GM12878 (cell line): ENCODE data around the gene MYD88. TPM values are rescaled to one million over a fixed set of nuclear protein-coding genes. Genes with fewer than 3 reads are reported as not detected.

ENCODE experiments used
- ATAC-seq: fragments of 200-7000 bp; cut with Tn5 transposase; 3 replicates; pipeline ENCODE4 v1.9.1; 2020; ENCODE audit warnings: mild to moderate bottlenecking, moderate library complexity
- BruUV-seq: library from RNA; stranded (reverse); fragments of 400-500 nt; replicated peaks from 2 replicates; lab custom pipeline; 2021; lab: Mats Ljungman, UMichigan
- CTCF ChIA-PET: fragments of 300-600 bp; sonication (Branson Sonifier 250); formaldehyde crosslinking; extraction: SDS; loops from one replicate; lab custom pipeline; 2021; ENCODE audit warnings: inconsistent platforms; lab: Yijun Ruan, JAX
- POLR2A ChIA-PET: fragments of 350-600 bp; formaldehyde crosslinking; extraction: SDS; loops from one replicate; lab custom pipeline; 2021; ENCODE audit warnings: inconsistent platforms; lab: Charles Lee
- RAD21 ChIA-PET: fragments of 300-600 bp; sonication (Branson Sonifier 250); formaldehyde crosslinking; loops from one replicate; lab custom pipeline; 2023; ENCODE audit warnings: antibody characterized with exemption; ENCODE audit not compliant: unreplicated experiment; lab: Charles Lee
- SMC1A ChIA-PET: fragments of 300-600 bp; sonication (Branson Sonifier 250); formaldehyde crosslinking; loops from one replicate; lab custom pipeline; 2023; ENCODE audit not compliant: unreplicated experiment, uncharacterized antibody; lab: Charles Lee
- DNase-seq: peaks from one replicate; pipeline ENCODE4 v3.0.0-alpha.2; 2011; ENCODE audit warnings: low read depth, low spot score
- FAIRE-seq: peaks from 3 replicates; lab custom pipeline; 2011; peaks lifted over from hg19 to GRCh38; lab: Jason Lieb, UNC
- H2AFZ ChIP-seq: 2 replicates; pipeline ENCODE4 v1.6.0; 2011; ENCODE audit warnings: low read depth, low read length, control low read depth; ENCODE audit not compliant: control insufficient read depth
- H3K27ac ChIP-seq: 2 replicates; pipeline ENCODE4 v1.5.1; 2011; ENCODE audit warnings: control low read depth; ENCODE audit not compliant: control insufficient read depth, insufficient read depth
- H3K27me3 ChIP-seq, 2 experiments: replicated peaks in 1 of 2; 2 replicates each; pipeline versions ENCODE4 v1.6.0 to v1.6.1; 2011; ENCODE audit warnings: low read length in 1 of 2; ENCODE audit not compliant: control insufficient read depth in 2 of 2, insufficient read depth in 2 of 2
- H3K36me3 ChIP-seq, 2 experiments: 2 replicates each; pipeline ENCODE4 v1.5.1; 2011; ENCODE audit warnings: low read length in 1 of 2; ENCODE audit not compliant: control insufficient read depth in 2 of 2, insufficient read depth in 2 of 2
- H3K4me1 ChIP-seq: 2 replicates; pipeline ENCODE4 v1.6.1; 2011; ENCODE audit warnings: mild to moderate bottlenecking, low read length, moderate library complexity, mixed read lengths; ENCODE audit not compliant: control insufficient read depth, insufficient read depth
- H3K4me2 ChIP-seq: 2 replicates; pipeline ENCODE4 v1.6.0; 2011; ENCODE audit warnings: control low read depth; ENCODE audit not compliant: control insufficient read depth, insufficient read depth
- H3K4me3 ChIP-seq: fragments of 200-600 bp; sonication (generic); 2 replicates; pipeline ENCODE4 v1.5.1; 2016
- H3K79me2 ChIP-seq: 2 replicates; pipeline ENCODE4 v1.6.0; 2011; ENCODE audit warnings: low read length; ENCODE audit not compliant: control insufficient read depth, insufficient read depth
- H3K9ac ChIP-seq: 2 replicates; pipeline ENCODE4 v1.8.0; 2011; ENCODE audit warnings: low read length, control low read depth, mixed read lengths; ENCODE audit not compliant: control insufficient read depth, insufficient read depth
- H3K9me3 ChIP-seq: replicated peaks from 3 replicates; pipeline ENCODE4 v1.5.1; 2011; ENCODE audit warnings: mild to moderate bottlenecking, low read length; ENCODE audit not compliant: control insufficient read depth, insufficient read depth
- H4K20me1 ChIP-seq: 2 replicates; pipeline ENCODE4 v1.6.0; 2011; ENCODE audit not compliant: control insufficient read depth, insufficient read depth
- BHLHE40 ChIP-seq, 2 experiments: fragments of 450-650 bp in 1 of 2; IDR thresholded peaks; 2 replicates each; pipeline ENCODE4 v1.6.1; 2011 to 2017; ENCODE audit warnings: low read depth in 2 of 2, borderline replicate concordance in 1 of 2, improper control_type of control experiment in 1 of 2, low read length in 1 of 2, mild to moderate bottlenecking in 1 of 2
- CHD2 ChIP-seq: IDR thresholded peaks from 2 replicates; pipeline ENCODE4 v1.6.1; 2011; ENCODE audit warnings: low read depth, low read length, improper control_type of control experiment, borderline replicate concordance
- FOS ChIP-seq: IDR thresholded peaks from 3 replicates; pipeline ENCODE4 v1.6.1; 2011; ENCODE audit warnings: borderline replicate concordance; ENCODE audit not compliant: insufficient read length; ENCODE audit errors: extremely low read depth
- POU2F2 ChIP-seq: IDR thresholded peaks from 3 replicates; pipeline ENCODE4 v1.6.1; 2011; ENCODE audit warnings: low read depth, mild to moderate bottlenecking, low read length, borderline replicate concordance
- WGBS: methylation state at CpG from one replicate; pipeline ENCODE4 v1.1.6; 2016; ENCODE audit warnings: low lambda C conversion rate; ENCODE audit not compliant: insufficient replicate concordance, insufficient coverage; ENCODE audit errors: missing lambda C conversion rate; 5-methylcytosine and 5-hydroxymethylcytosine counted together
- in situ Hi-C: fragments of 300-500 bp; cut with MboI; formaldehyde crosslinking; loops from 9 replicates; pipeline ENCODE4 v1.14.3; 2018; ENCODE audit warnings: mixed read lengths
- intact Hi-C: fragments of 100-400 bp; cut with micrococcal nuclease; formaldehyde crosslinking; loops from one replicate; pipeline ENCODE4 v1.14.2; 2022; ENCODE audit not compliant: unreplicated experiment
- polyA plus RNA-seq, 11 experiments: library from polyadenylated mRNA; depleted of rRNA in 4 of 11; unstranded in 6 of 11; stranded (reverse) in 5 of 11; fragments of >200 nt; fragmentation: Nextera tagmentation in 4 of 11; fragmentation: Illumina TruSeq in 1 of 11; extraction: Ambion mirVana in 4 of 11; extraction: Trizol in 1 of 11; gene quantifications; 1 replicate in 1 of 11; 2 replicates in 10 of 11; pipeline versions ENCODE4 v1.2.1 to v1.2.3, GENCODE V29; 2011 to 2016; ENCODE audit warnings: inconsistent platforms in 2 of 11, missing spikeins in 2 of 11, low read depth in 1 of 11
- total RNA-seq, 4 experiments: library from RNA; depleted of rRNA in 3 of 4; stranded (reverse); fragments of >200 nt in 3 of 4; fragmentation: Illumina TruSeq in 1 of 4; extraction: Trizol in 1 of 4; gene quantifications; 2 replicates each; pipeline versions ENCODE4 v1.2.1 to v1.2.3, GENCODE V29; 2013 to 2021
- TF ChIP-seq, protein P1 (sequence below): fragments of 450-650 bp; conservative IDR thresholded peaks from 2 replicates; pipeline ENCODE4 v1.6.1; 2017; ENCODE audit warnings: mild to moderate bottlenecking, moderate library complexity
- TF ChIP-seq, protein P2 (sequence below): IDR thresholded peaks from 2 replicates; pipeline ENCODE4 v1.6.1; 2011; ENCODE audit warnings: low read depth, low read length, improper control_type of control experiment, borderline replicate concordance
- TF ChIP-seq, protein P3 (sequence below): fragments of 450-650 bp; IDR thresholded peaks from 2 replicates; pipeline ENCODE4 v1.6.1; 2016; ENCODE audit warnings: mild to moderate bottlenecking

The MYD88 gene
- total and polyA plus RNA-seq, 10 of the 15 experiments (the other 5 are each of a cell fraction or from before 2014, with no cell fraction given): 5.5 to 84.8 (median 67.5) TPM

DNA sequence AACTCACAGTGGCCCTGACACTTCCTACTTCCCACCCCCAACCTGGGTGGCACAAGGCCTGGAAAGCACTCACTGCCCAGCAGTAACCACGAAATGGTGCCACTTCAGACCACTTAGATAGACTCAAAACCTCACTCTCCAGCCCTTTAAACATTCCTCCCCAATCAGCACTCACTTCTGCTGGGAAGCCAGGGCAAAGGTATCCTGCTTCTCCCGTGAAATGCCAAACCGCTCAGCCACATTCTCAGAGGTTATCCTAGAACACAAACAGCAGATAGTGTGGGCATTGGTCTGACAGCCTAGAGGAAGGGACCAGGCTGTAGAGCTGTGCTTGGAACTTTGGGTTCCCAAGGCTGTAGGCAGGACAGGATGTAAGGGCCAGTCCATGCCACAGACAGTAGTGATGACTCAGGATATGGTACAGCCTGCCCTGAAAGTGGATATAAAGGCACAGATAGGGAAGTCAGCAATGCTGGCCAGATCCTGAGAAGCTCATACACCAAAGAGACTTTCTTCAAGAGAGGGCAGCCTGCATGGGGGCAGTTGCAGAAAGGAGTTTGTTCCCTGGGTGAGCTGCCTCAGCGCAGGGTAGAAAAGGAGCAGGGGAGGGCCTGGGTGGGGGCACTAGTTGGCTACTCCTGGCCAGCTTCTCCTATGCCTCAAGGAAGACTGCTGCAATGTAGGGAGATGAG, 10.7 kb upstream of the MYD88 start:
- Histone ChIP-seq H3K27me3 (no peaks in the 10 kb centered on the region), H2AFZ (no peak overlapping the region), H3K36me3 (peaks cover 28 to 52% of the 10 kb centered on the region in 2 experiments), H3K9ac (no peak overlapping the region), H3K79me2 (peaks cover under 1% of the 10 kb centered on the region), H4K20me1 (peaks cover 5% of the 10 kb centered on the region), H3K9me3 (no peaks in the 10 kb centered on the region), H3K27ac (no peak overlapping the region), H3K4me1 (peaks cover 15% of the 10 kb centered on the region), H3K4me3 (no peak overlapping the region), H3K4me2 (no peak overlapping the region)
- POLR2A ChIA-PET: no interaction called here
- CTCF ChIA-PET: interaction anchor here (1.0 to 1.6 kb wide), 2 partner anchors 10 to 42 kb away, joined by 4 to 7 read pairs; no protein-coding TSS in a partner anchor
- WGBS: 100% methylated on average over 4 of the region's 4 CpGs
- no TSS peak for BruUV-seq
- FAIRE-seq (no peak), DNase-seq (no peak), ATAC-seq (no peak)
- SMC1A ChIA-PET: interaction anchor here (1.4 kb wide), 1 partner anchor 9 kb away, joined by 6 read pairs; no protein-coding TSS in a partner anchor
- in situ Hi-C loops (no loop called here), intact Hi-C loops (no loop called here)
- RAD21 ChIA-PET: interaction anchor here (1.1 kb wide), 1 partner anchor 119 kb away, joined by 3 read pairs; no protein-coding TSS in a partner anchor
- TF ChIP-seq CHD2 (no peak), BHLHE40 (IDR thresholded peaks at IDR 0.05; ENCODE audit: borderline replicate concordance in 1 of 2, low read depth in 2 of 2, low read length in 1 of 2) (no peak), POU2F2 (no peak), FOS (no peak)
- TF ChIP-seq, protein P1, sequence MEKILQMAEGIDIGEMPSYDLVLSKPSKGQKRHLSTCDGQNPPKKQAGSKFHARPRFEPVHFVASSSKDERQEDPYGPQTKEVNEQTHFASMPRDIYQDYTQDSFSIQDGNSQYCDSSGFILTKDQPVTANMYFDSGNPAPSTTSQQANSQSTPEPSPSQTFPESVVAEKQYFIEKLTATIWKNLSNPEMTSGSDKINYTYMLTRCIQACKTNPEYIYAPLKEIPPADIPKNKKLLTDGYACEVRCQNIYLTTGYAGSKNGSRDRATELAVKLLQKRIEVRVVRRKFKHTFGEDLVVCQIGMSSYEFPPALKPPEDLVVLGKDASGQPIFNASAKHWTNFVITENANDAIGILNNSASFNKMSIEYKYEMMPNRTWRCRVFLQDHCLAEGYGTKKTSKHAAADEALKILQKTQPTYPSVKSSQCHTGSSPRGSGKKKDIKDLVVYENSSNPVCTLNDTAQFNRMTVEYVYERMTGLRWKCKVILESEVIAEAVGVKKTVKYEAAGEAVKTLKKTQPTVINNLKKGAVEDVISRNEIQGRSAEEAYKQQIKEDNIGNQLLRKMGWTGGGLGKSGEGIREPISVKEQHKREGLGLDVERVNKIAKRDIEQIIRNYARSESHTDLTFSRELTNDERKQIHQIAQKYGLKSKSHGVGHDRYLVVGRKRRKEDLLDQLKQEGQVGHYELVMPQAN: no peak
- TF ChIP-seq, protein P2, sequence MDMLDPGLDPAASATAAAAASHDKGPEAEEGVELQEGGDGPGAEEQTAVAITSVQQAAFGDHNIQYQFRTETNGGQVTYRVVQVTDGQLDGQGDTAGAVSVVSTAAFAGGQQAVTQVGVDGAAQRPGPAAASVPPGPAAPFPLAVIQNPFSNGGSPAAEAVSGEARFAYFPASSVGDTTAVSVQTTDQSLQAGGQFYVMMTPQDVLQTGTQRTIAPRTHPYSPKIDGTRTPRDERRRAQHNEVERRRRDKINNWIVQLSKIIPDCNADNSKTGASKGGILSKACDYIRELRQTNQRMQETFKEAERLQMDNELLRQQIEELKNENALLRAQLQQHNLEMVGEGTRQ: no peak
- TF ChIP-seq, protein P3, sequence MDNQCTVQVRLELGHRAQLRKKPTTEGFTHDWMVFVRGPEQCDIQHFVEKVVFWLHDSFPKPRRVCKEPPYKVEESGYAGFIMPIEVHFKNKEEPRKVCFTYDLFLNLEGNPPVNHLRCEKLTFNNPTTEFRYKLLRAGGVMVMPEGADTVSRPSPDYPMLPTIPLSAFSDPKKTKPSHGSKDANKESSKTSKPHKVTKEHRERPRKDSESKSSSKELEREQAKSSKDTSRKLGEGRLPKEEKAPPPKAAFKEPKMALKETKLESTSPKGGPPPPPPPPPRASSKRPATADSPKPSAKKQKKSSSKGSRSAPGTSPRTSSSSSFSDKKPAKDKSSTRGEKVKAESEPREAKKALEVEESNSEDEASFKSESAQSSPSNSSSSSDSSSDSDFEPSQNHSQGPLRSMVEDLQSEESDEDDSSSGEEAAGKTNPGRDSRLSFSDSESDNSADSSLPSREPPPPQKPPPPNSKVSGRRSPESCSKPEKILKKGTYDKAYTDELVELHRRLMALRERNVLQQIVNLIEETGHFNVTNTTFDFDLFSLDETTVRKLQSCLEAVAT: no peak
